NCI-H2107 treated with DMSO at 0.1 percent for 48 hours (cell line): ENCODE measurements around the gene ZFYVE1.
"Not testable (repeated sequence)": the region's sequence is repeated elsewhere in the genome, so short reads cannot be mapped to it uniquely, and the experiment has no call there.

Experiments used
- DNase-seq: peaks from one replicate; lab custom pipeline; 2025; ENCODE audit not compliant: unreplicated experiment; lab: John Stamatoyannopoulos, UW

The ZFYVE1 gene

DNA sequence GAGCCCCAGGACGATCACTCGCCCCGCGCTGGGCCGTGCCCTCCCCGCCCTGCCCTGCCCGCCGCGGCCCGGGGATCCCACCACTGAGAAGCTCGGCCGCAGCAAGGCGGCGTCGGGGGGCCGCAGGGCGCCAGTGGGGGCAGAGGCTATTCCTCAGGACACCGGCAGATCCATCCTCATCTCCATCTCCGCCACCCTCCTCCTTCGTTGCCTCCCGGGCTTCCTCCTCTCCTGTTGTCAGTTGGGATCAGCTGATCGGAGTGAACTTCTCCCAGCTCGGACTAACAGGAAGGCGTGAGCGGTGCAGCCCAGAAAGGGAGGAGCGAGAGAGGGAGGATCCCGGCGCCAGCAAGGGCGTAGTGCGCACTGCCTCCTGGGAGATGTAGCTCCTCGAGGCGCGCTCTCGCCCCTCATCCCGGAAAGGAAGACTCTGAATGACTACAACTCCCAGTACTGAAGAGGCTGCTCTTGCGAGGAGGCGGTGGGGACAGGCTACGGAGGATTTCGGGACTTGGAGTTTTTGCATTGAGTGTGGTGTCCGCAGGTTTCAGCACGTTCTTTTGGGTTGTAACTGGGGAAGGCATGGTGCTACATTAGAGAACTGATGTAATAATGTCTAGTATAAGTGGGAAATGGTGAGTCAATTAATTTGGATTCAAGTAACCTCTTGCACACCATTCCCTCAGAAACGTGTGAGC lies at the start of gene ZFYVE1:
Gene ZFYVE1, minus strand, starts transcription at position 262 of the 698 bp plus-strand sequence. CDS start 2,598 bp downstream, outside the sequence.
- DNase-seq = peak; percentile 99

DNA sequence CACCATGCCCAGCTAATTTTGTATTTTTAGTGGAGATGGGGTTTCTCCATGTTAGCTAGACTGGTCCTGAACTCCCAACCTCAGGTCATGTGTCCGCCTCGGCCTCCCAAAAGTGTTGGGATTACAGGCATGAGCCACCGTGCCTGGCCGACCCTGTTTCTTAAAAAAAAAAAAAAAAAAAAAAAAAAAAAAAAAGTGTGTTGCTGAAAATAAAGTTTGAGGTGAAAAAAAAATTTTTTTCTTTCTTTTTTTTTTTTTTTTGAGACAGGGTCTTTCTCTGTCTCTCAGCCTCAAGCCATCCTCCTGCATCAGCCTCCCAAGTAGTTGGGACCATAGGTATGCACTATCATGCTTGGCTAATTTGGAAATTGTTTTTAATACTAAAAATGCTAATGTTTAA lies 42.7 kb upstream of the ZFYVE1 start:
- no peak for DNase-seq

DNA sequence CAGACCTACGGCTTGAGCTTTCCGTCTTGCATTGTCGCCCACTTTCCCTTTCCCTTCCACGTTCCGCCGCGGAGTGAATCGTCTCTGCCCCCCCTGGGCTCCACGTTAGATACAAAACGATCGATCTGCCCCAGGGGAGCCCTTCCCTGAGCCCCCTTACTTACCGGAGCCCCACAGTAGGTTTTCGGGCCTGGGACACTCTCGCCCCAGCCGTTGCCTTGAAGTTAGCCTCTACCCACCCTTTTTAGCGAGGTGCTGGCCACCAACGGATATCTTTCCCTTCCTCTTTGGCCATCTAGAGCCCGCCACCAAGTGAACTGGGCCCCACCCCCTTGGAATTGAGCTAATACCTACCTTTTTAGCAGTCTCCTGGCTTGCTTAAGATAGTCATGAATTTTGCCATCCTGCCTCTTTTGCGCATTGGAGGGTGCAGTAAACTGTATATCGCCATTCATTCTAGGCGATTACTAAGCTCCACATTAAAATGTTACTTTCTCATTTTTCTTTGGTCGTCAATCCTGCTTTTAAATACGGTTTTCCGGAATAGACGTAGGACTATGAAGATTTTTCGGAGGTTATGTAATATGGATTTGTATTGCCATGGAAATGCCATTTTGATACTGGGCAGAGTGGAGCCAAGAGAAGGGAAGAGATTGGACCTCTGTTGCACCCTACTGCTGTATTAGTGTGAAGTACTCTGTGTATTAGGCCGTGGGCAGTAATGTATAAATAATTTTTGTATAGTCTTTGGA lies 32.2 kb upstream of the ZFYVE1 start:
- DNase-seq = peak; percentile 14

DNA sequence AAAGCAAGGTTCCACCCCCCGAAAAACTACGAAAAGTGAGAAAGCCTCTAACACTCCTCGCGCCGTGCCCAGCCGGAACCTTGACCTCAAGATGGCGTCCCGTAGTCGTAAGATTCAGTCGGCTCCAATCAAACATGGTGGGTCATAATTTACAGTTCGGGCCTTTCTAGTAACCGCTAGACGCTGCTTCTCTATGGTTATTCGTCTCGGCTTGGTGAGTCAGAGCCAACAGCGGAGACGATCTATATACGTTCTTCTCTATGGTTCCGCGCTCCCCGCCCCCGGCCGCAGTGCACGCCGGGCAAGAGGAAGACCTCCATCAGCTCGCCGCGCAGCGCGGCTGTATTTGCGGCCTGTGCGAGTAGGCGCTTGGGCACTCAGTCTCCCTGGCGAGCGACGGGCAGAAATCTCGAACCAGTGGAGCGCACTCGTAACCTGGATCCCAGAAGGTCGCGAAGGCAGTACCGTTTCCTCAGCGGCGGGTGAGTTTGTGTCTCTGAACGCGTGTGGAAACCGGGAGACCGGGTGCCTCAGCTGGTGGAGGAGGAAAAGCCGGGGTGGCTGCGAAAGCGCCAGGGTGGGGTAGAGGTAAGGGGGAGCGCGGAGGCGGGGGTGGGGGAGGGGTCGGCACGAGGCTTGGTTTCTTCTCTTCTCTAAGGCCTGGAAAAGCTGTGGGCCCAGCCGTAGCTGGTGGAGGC lies 31.5 kb upstream of the ZFYVE1 start, which contains the start of gene RBM25:
Gene RBM25, plus strand, starts transcription at position 311 of the 698 bp plus-strand sequence. CDS start 13,108 bp downstream, outside the sequence.
- peak; percentile 100 for DNase-seq

DNA sequence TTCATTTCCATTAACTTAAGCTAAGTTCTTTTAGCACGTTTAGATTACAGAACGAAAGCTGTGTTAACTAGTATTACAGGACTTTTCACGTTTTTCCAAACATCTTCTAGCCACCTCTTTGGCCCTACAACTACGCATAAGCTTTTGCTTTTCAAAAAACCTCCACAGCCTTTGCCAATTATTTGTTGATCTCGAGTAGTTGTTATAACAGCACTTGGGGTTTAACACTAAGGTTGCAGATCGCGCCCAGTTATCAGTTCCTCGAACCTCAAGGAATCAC lies 31.0 kb upstream of the ZFYVE1 start:
- DNase-seq = no peak

DNA sequence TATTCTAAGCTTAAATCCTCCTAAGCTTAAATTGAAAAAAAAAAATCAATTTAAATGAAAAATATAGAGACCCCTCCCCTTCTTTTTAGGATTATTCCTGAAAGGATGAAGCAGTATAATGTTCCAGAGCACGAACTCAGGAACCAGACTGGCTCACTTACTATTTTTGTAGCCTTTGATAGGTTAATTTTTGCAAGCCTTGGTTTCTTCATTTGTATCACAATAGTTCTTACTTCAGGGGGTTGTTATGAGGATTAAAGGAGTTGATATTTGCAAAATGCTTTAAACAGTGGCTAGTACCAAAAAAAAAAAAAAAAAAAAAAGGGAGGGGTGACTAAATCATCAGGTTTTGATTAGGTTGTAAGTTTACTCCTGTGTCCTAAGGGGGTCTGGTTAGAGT lies 28.3 kb upstream of the ZFYVE1 start:
- DNase-seq = no peak

- no peak for DNase-seq
These were observed 22.5 kb upstream of the ZFYVE1 start for GRCh38 chr14:73049428-73049827.

GRCh38 chr14:73047808-73048207 lies 20.9 kb upstream of the ZFYVE1 start:
- DNase-seq = no peak

GRCh38 chr14:73036706-73037450 lies 10.0 kb upstream of the ZFYVE1 start:
- not testable (repeated sequence) for DNase-seq

- no peak for DNase-seq
These were observed 1.1 kb upstream of the ZFYVE1 start for GRCh38 chr14:73027984-73028383.

- no peak for DNase-seq
These were observed 640 bp upstream of the ZFYVE1 start for GRCh38 chr14:73027546-73027945.

DNA sequence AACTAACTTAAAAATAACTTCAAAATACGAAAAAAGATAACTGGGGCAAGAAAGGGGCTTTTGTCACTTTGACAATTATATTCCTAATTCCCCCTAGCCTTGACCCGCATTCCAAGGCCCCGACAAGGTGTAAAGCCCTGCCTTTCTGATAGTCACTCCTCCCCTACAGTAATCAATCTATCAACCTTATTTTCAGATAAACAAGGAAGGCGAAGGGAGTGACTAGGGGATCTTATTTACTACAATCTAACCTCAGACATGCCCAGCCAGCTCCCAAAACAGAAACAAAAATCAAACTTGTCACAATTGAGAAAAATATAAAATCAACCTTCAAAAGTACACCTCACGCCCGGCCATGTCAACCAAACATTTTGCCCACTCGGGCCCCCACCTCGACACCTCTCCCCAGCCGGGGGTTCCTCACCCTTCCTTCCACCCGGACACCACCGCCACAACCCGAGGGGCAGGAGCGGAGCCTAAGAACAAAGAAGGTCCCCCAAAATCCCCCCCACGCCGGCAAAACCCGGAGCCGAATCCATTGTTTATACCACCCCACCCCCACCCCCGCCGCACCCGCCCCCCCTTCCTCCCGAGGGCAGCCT lies 562 bp downstream of the ZFYVE1 start:
- DNase-seq = no peak

DNA sequence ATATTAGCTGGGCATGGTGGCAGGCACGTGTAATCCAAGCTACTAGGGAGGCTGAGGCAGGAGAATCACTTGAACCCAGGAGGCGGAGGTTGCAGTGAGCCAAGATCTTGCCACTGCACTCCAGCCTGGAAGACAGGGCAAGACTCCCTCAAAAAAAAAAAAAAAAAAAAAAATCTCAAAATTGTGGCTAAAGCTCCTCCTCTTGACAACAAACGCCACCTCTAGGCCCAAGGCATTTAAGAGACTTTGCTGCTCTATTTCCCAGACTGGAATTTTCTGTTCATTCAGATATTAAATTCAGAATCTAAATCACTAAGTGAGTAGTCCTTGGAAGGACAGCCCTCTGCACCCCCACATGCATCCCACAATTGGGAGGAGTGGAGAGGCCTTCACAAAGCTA lies 1.4 kb downstream of the ZFYVE1 start:
- DNase-seq = no peak

DNA sequence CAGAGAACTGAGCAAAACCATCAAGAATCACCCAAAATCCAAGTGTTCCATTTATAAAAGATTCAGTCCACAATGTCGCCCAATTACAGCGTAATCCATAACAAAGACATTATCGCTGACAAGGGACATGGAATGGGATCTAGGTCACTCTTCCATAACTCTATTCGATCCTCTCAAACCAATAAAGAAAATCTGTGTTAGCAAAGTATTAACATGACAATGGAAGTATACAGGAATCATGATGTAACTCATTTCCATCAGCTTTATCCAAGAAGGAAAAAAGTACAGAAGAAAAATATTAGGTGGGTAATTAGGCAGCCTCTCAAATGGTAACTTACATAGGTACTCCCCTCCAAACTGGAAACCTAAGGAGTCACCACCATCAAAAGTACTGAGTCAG lies 4.9 kb downstream of the ZFYVE1 start:
- no peak for DNase-seq

DNA sequence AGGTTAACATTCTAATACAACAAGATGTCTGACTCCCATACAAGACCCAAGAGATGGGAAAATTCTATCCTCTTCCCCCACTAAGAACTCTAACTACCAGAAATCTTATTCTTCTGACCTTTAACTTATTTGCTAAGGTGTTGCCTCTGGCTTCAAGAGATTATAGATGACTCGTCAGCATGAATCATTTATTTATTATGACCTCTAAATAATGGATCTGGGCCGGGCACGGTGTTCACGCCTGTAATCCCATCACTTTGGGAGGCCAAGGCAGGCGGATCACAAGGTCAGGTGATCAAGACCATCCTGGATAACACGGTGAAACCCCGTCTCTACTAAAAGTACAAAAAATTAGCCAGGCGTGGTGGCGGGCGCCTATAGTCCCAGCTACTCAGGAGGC lies 10.9 kb downstream of the ZFYVE1 start:
- not testable (repeated sequence) for DNase-seq

- not testable (repeated sequence) for DNase-seq
These were observed 11.4 kb downstream of the ZFYVE1 start for GRCh38 chr14:73015552-73015951.

GRCh38 chr14:73014105-73014504 lies 12.8 kb downstream of the ZFYVE1 start:
- no peak for DNase-seq

DNA sequence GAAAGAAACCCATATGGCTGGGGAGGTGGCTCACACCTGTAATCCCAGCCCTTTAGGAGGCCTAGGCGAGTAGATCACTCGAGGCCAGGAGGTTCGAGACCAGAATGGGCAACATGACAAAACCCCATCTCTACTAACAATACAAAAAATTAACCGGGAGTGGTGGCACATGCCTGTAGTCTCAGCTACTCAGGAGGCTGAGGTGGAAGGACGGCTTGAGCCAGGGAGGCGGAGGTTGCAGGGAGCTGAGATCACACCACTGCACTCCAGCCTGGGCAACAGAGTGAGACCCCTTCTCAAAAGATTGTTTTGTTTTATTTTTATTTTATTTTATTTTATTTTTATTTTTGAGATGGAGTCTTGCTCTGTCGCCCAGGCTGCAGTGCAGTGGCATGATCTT lies 15.7 kb downstream of the ZFYVE1 start:
- not testable (repeated sequence) for DNase-seq

GRCh38 chr14:73008501-73008900 lies 18.4 kb downstream of the ZFYVE1 start:
- no peak for DNase-seq

DNA sequence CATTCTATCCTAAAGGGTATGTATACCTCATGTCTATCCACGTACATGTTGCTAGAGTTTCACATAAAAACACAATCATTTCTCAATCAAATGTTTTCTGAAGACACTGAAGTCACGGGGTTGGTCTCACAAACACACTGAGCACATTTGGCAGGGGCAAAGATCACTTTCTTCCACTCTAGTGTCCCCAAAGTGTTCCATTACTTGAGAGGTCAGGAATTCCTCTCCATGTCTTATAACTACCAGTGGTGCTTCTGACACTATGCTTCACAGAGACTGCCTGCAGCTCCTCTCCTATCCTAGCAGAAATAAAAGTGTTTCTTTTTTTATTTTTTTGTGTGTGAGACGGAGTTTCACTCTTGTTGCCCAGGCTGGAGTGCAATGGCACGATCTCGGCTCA lies 19.1 kb downstream of the ZFYVE1 start:
- no peak for DNase-seq

DNA sequence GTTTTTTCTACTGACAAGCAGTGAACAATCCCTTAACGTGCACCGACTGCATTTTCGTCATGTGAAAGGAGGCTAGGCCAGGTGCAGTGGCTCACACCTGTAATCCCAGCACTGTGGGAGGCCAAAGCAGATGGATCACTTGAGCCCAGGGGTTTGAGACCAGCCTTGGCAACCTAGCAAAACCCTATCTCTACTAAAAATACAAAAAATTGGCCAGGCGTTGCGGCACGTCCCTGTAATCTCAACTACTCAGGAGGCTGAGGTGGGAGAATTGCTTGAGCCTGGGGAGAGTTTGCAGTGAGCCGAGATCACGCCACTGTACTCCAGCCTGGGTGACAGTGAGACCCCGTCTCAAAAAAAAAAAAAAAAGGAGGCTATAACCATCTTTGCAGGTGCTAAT lies 22.3 kb downstream of the ZFYVE1 start:
- not testable (repeated sequence) for DNase-seq
